Right lung (tissue), 5 donors: ENCODE results near the gene CADPS. TPM values are rescaled to one million over a fixed set of nuclear protein-coding genes. Genes with fewer than 3 reads are reported as not detected.

Experiments used
- DNase-seq, 2 donors: peaks; one replicate each; pipeline ENCODE4 v3.0.0-alpha.2; 2013
- polyA plus RNA-seq, 5 donors: library from polyadenylated mRNA; unstranded; fragments of 120-200 nt; gene quantifications; one replicate each; pipeline versions ENCODE4 v1.2.1 to v1.2.3, GENCODE V29; 2013; ENCODE audit warnings: inconsistent platforms in 1 of 5, low replicate concordance in 1 of 5; ENCODE audit not compliant: insufficient read length in 5 of 5, insufficient read depth in 1 of 5

The CADPS gene
- polyA plus RNA-seq, 5 donors: 1.3 to 3.3 (median 1.6) TPM

- DNase-seq: no peak
Observed at GRCh38 chr3:62374341-62375218, 500.6 kb downstream of the CADPS start.

GRCh38 chr3:62373714-62374333 lies 501.4 kb downstream of the CADPS start:
- DNase-seq: no peak

GRCh38 chr3:62373215-62373614 lies 502.0 kb downstream of the CADPS start, which contains the start of gene FEZF2:
Gene FEZF2 (minus strand): TSS chr3:62373550. CDS start chr3:62372868, 682 bp downstream.
- DNase-seq: no peak

- DNase-seq: no peak
Observed at GRCh38 chr3:62372621-62373041, 502.6 kb downstream of the CADPS start.

- no peak for DNase-seq
Observed at GRCh38 chr3:62371720-62372591, 503.3 kb downstream of the CADPS start.

GRCh38 chr3:62370858-62371719 lies 504.1 kb downstream of the CADPS start:
- no peak for DNase-seq

- DNase-seq: no peak
Observed at GRCh38 chr3:62370112-62370857, 504.9 kb downstream of the CADPS start.

GRCh38 chr3:62369476-62369743 lies 505.8 kb downstream of the CADPS start:
- DNase-seq: no peak

GRCh38 chr3:62368705-62369475 lies 506.3 kb downstream of the CADPS start:
- no peak for DNase-seq

GRCh38 chr3:62368290-62368704 lies 506.9 kb downstream of the CADPS start:
- no peak for DNase-seq

- DNase-seq: no peak
Observed at GRCh38 chr3:62367763-62368195, 507.4 kb downstream of the CADPS start.

GRCh38 chr3:62366126-62366484 lies 509.1 kb downstream of the CADPS start:
- DNase-seq: no peak

- no peak for DNase-seq
Observed at GRCh38 chr3:62365391-62366125, 509.7 kb downstream of the CADPS start.

GRCh38 chr3:62364191-62364590 lies 511.0 kb downstream of the CADPS start:
- DNase-seq: no peak

- DNase-seq: no peak
Observed at GRCh38 chr3:62363275-62363674, 511.9 kb downstream of the CADPS start.

GRCh38 chr3:62361824-62362223 lies 513.4 kb downstream of the CADPS start:
- DNase-seq: no peak

GRCh38 chr3:62361261-62361660 lies 514.0 kb downstream of the CADPS start:
- DNase-seq: no peak

GRCh38 chr3:62359531-62359930 lies 515.7 kb downstream of the CADPS start:
- no peak for DNase-seq

- no peak for DNase-seq
Observed at GRCh38 chr3:62356356-62356755, 518.9 kb downstream of the CADPS start.
